GM12874 (cell line): ENCODE results near the gene DSCAM.

ENCODE experiments used
- TF ChIP-seq, protein P1 (sequence below): IDR thresholded peaks from 2 replicates; pipeline ENCODE4 v1.5.1; 2011; ENCODE audit warnings: low read depth, mild to moderate bottlenecking, control low read depth, low read length, moderate library complexity; ENCODE audit not compliant: insufficient read depth

Gene DSCAM

DNA sequence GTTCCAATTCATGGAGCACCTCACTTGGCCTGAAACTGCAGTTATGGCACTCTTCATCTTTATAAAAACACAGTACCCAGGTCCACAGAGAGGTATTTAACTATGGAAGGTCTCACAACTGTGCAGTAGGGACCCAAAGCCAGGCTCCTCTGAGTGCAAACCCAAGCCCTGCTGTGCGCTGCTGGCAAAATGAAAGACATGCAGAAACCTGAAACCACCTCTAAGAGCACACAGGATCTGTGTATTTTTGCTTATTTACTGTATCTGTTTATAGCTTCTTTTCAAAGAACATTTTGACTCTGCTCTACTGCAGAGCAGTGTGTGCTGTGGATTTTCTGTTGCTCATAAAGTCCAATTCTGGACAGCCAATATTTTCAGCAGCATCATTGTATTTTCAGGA lies 166.6 kb downstream of the DSCAM start:
- TF ChIP-seq, protein P1, sequence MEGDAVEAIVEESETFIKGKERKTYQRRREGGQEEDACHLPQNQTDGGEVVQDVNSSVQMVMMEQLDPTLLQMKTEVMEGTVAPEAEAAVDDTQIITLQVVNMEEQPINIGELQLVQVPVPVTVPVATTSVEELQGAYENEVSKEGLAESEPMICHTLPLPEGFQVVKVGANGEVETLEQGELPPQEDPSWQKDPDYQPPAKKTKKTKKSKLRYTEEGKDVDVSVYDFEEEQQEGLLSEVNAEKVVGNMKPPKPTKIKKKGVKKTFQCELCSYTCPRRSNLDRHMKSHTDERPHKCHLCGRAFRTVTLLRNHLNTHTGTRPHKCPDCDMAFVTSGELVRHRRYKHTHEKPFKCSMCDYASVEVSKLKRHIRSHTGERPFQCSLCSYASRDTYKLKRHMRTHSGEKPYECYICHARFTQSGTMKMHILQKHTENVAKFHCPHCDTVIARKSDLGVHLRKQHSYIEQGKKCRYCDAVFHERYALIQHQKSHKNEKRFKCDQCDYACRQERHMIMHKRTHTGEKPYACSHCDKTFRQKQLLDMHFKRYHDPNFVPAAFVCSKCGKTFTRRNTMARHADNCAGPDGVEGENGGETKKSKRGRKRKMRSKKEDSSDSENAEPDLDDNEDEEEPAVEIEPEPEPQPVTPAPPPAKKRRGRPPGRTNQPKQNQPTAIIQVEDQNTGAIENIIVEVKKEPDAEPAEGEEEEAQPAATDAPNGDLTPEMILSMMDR: no peak

DNA sequence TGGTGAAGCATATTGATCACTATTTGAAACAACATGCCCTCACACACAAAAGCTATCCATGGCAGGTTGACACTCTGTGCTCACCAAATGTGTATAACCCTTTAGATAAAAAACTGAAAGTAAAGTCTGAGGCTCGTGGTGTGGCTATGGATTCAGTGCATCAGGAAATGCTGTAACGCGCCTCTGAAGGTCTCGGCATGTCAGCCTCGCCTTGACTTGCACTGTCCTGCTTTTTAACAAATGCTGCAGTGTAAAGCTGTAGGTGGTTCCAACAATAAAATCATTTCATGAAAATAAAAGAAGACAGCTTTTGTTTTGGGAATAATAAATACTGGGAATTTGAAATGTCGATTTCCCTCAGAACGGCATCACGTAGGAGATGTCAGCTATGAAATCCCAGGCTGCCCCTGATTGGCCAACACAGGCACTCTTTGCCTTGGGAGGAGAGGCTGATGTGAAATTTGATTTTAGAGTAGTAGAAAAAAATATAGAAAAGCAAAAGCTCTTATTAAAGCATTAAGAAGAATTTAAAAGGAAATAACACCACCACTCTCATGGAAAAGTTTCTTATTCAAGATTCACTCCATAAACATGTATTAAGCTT lies 168.2 kb downstream of the DSCAM start:
- TF ChIP-seq, protein P1: no peak

DNA sequence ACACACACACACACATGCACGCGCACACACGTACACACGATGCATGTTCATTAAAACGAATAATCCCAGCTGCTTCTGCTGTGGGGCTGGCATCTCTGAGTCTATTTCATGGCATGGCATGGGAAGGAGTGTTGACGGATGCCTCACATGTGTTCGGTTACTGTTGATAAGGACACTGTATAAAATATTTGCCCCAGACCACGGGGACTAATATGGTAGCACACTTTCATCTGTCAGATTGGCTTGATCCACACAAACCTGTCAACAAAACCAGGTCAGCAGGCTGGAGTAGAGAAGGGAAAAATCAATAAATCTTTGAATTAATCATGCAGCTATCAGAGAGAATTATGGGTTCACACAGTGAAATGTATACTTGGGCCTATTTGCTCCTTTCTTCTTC lies 171.9 kb downstream of the DSCAM start:
- TF ChIP-seq, protein P1: no peak

DNA sequence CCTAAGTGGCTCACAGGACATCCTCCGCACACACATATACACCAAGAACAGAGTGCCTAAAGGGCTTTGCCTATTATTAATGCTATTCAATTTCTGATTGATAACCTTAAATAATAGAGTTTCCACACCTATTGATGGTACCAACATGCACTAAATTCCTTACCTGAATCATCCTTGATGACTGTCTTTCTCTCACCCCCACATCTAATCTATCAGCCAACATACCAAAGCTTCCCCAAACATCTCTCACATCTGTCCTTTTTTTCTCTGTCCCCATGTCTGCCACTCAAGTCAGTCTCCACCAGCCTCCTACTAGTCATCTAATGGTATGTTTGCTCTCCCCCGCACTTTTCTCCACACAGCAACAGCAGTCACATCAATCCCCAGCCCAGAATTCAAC lies 174.4 kb downstream of the DSCAM start:
- TF ChIP-seq, protein P1: no peak

DNA sequence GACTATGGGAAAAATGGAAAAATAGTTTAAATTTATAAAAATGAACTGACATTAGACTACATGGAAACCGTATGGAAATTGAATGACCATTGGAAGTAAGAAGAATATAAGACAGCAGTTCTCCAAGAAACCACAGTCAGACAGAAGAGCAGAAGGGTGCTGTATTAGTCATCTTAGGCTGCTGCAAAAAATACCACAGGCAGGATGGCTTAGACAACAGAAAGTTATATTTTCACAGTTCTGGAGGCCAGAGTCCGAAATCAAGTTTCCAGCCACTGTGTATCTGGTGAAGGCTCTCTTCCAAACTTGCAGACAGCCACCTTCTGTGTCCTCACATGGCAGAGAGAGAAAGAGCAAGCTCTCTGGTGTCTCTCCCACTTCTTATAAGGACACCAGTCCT lies 175.2 kb downstream of the DSCAM start:
- TF ChIP-seq, protein P1: no peak

DNA sequence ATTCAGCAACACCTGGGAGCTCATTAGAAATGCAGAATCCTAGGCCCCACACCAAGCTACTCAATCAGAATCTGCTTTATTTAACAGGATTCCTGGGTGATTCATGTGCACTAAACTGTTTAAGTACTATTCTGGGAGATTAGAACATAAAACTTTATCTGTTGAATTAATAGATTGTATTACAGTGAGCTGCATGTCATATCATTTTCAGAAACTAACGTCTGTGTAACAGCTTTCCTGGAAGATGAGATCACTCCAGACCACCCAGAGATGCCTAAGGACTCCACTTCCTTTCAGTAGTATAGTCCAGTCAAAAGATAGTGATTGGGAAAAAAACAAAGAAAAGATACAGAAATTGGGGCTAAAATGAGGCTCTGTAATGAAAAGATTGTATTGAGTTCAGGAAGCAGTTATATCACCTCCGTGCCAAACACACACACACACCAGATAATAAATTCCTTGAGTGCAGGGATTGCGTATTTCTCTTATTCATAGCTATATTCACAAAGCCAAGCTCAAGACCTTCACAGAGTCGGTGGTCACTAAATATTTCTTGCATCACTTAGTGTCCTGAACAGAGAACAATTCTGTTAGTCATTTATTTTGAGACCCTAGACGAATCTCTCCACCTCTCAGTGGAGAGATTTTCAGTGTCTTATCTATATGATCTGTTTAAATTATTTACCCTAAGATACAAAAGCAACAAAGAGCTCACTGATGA lies 178.2 kb downstream of the DSCAM start:
- TF ChIP-seq, protein P1: no peak

DNA sequence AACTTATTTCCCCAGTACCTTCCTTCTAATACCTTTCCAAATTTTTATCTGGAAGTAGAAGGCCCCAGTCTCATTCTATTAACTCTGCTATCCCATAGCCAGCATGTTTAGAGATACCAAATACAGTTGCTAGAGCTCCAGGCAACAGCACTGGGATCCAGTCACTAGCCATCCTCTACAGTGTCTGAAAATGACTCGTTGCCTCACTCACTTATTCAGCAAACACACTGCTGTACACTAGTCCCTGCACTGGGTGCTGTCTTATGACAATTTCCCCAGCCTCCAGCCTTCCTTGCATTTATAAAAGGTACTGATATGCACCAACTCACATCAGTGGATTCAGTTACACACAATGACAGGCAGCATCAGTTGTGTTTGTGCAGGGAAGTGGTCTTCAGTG lies 179.0 kb downstream of the DSCAM start:
- TF ChIP-seq, protein P1: no peak
